Immature natural killer cell (primary cell): ENCODE measurements around the gene TULP1. TPM values are rescaled to one million over a fixed set of nuclear protein-coding genes. Genes with fewer than 3 reads are reported as not detected.

Experiments used
- DNase-seq, 3 donors: peaks; one replicate each; pipeline ENCODE4 v3.0.0; 2022; ENCODE audit warnings: mixed read lengths in 1 of 3
- H3K27ac Mint-ChIP-seq, 6 donors: one replicate each; pipeline ENCODE4 v1.8.0; 2020; ENCODE audit warnings: mixed read lengths in 6 of 6, mild to moderate bottlenecking in 5 of 6, inconsistent platforms in 4 of 6, moderate library complexity in 3 of 6
- H3K27me3 Mint-ChIP-seq, 3 donors: one replicate each; pipeline ENCODE4 v1.8.0; 2020 to 2021; ENCODE audit warnings: low read depth in 3 of 3, mild to moderate bottlenecking in 3 of 3, mixed read lengths in 3 of 3, moderate library complexity in 3 of 3, inconsistent platforms in 1 of 3
- H3K36me3 Mint-ChIP-seq, 3 donors: one replicate each; pipeline ENCODE4 v1.8.0; 2020; ENCODE audit warnings: mixed read lengths in 3 of 3, inconsistent platforms in 2 of 3, mild to moderate bottlenecking in 2 of 3
- H3K4me1 Mint-ChIP-seq, 2 donors: one replicate each; pipeline ENCODE4 v1.8.0; 2020; ENCODE audit warnings: inconsistent platforms in 2 of 2, mild to moderate bottlenecking in 2 of 2, mixed read lengths in 2 of 2, moderate library complexity in 1 of 2
- H3K4me3 Mint-ChIP-seq, 5 donors: one replicate each; pipeline ENCODE4 v1.8.0; 2020; ENCODE audit warnings: mild to moderate bottlenecking in 5 of 5, mixed read lengths in 5 of 5, inconsistent platforms in 3 of 5, moderate library complexity in 3 of 5
- H3K9me3 Mint-ChIP-seq, 6 donors: one replicate each; pipeline ENCODE4 v1.8.0; 2020; ENCODE audit warnings: mild to moderate bottlenecking in 6 of 6, mixed read lengths in 6 of 6, inconsistent platforms in 4 of 6, moderate library complexity in 3 of 6
- polyA plus RNA-seq, 3 donors: library from polyadenylated mRNA; unstranded; fragments of 300-500 nt; fragmentation: Illumina TruSeq; gene quantifications; one replicate each; pipeline ENCODE4 v1.2.3, GENCODE V29; 2021

TULP1 gene
- polyA plus RNA-seq, 3 donors from 2014 or later = not detected

GRCh38 chr6:35490821-35491557, 21.7 kb downstream of the TULP1 start:
- Mint-ChIP-seq H3K4me1 (peaks cover 0 to 5% of the 10 kb centered on the region in 2 donors), H3K36me3 (no peaks in the 10 kb centered on the region), H3K27ac (peak overlapping the region in 2 of 6 donors; percentile 25 to 77), H3K9me3 (no peaks in the 10 kb centered on the region), H3K27me3 (peaks cover 3 to 13% (median 6%) of the 10 kb centered on the region in 3 donors), H3K4me3 (no peak overlapping the region)
- no peak for DNase-seq

- no peaks in the 10 kb centered on the region for H3K9me3 Mint-ChIP-seq
- H3K36me3 Mint-ChIP-seq = no peaks in the 10 kb centered on the region
- no peak overlapping the region for H3K27ac Mint-ChIP-seq
- no peak for DNase-seq
- no peak overlapping the region for H3K4me3 Mint-ChIP-seq
- peaks cover 3 to 13% (median 6%) of the 10 kb centered on the region in 3 donors for H3K27me3 Mint-ChIP-seq
- H3K4me1 Mint-ChIP-seq = peaks cover 0 to 3% of the 10 kb centered on the region in 2 donors
Observed at GRCh38 chr6:35489995-35490791, 22.5 kb downstream of the TULP1 start.

- Mint-ChIP-seq H3K36me3 (no peaks in the 10 kb centered on the region), H3K9me3 (no peaks in the 10 kb centered on the region), H3K4me1 (peaks cover 0 to 3% of the 10 kb centered on the region in 2 donors), H3K4me3 (no peak overlapping the region), H3K27me3 (peaks cover 3 to 13% (median 6%) of the 10 kb centered on the region in 3 donors), H3K27ac (no peak overlapping the region)
- no peak for DNase-seq
Observed at GRCh38 chr6:35489066-35489465, 23.6 kb downstream of the TULP1 start.

GRCh38 chr6:35488517-35488862, 24.2 kb downstream of the TULP1 start:
- Mint-ChIP-seq H3K36me3 (no peaks in the 10 kb centered on the region), H3K4me1 (peaks cover 0 to 3% of the 10 kb centered on the region in 2 donors), H3K27ac (no peak overlapping the region)

GRCh38 chr6:35487658-35488516, 24.8 kb downstream of the TULP1 start:
- H3K27ac Mint-ChIP-seq = no peak overlapping the region

More at GRCh38 chr6:35488517-35488862, 24.2 kb downstream of the TULP1 start:
- Mint-ChIP-seq H3K27me3 (peaks cover 3 to 8% (median 6%) of the 10 kb centered on the region in 3 donors), H3K4me3 (no peak overlapping the region), H3K9me3 (no peaks in the 10 kb centered on the region)
- DNase-seq = no peak

GRCh38 chr6:35486005-35486925, 26.4 kb downstream of the TULP1 start:
- no peak for DNase-seq
- no peaks in the 10 kb centered on the region for H3K36me3 Mint-ChIP-seq
- H3K27ac Mint-ChIP-seq = no peak overlapping the region
- H3K4me1 Mint-ChIP-seq = peaks cover 0 to 3% of the 10 kb centered on the region in 2 donors
- no peak overlapping the region for H3K4me3 Mint-ChIP-seq
- H3K9me3 Mint-ChIP-seq = no peaks in the 10 kb centered on the region
- H3K27me3 Mint-ChIP-seq = peaks cover 3 to 4% (median 3%) of the 10 kb centered on the region in 3 donors

More at GRCh38 chr6:35487658-35488516, 24.8 kb downstream of the TULP1 start:
- DNase-seq = no peak
- Mint-ChIP-seq H3K36me3 (no peaks in the 10 kb centered on the region), H3K4me3 (no peak overlapping the region), H3K4me1 (peaks cover 0 to 3% of the 10 kb centered on the region in 2 donors), H3K27me3 (peaks cover 3 to 4% (median 3%) of the 10 kb centered on the region in 3 donors), H3K9me3 (no peaks in the 10 kb centered on the region)

- H3K27ac Mint-ChIP-seq = no peak overlapping the region
- DNase-seq = no peak
- H3K4me1 Mint-ChIP-seq = peaks cover 0 to 3% of the 10 kb centered on the region in 2 donors
- no peaks in the 10 kb centered on the region for H3K9me3 Mint-ChIP-seq
- H3K27me3 Mint-ChIP-seq = peaks cover 0 to 2% (median 2%) of the 10 kb centered on the region in 3 donors
- H3K36me3 Mint-ChIP-seq = no peaks in the 10 kb centered on the region
- no peak overlapping the region for H3K4me3 Mint-ChIP-seq
Observed at GRCh38 chr6:35485402-35485877, 27.3 kb downstream of the TULP1 start.

- Mint-ChIP-seq H3K9me3 (no peaks in the 10 kb centered on the region), H3K27ac (no peak overlapping the region), H3K4me1 (peaks cover 0 to 3% of the 10 kb centered on the region in 2 donors), H3K4me3 (no peak overlapping the region), H3K27me3 (peaks cover under 1 to 2% (median 2%) of the 10 kb centered on the region in 3 donors), H3K36me3 (no peaks in the 10 kb centered on the region)
- no peak for DNase-seq
Observed at GRCh38 chr6:35484921-35485392, 27.7 kb downstream of the TULP1 start.

GRCh38 chr6:35483893-35484645, 28.6 kb downstream of the TULP1 start:
- Mint-ChIP-seq H3K4me1 (peaks cover 0 to 3% of the 10 kb centered on the region in 2 donors), H3K27me3 (peaks cover 2 to 4% (median 2%) of the 10 kb centered on the region in 3 donors), H3K27ac (no peak overlapping the region), H3K4me3 (no peak overlapping the region), H3K9me3 (no peaks in the 10 kb centered on the region), H3K36me3 (no peaks in the 10 kb centered on the region)
- no peak for DNase-seq

- H3K4me3 Mint-ChIP-seq = no peak overlapping the region
- H3K27me3 Mint-ChIP-seq = peaks cover 2 to 4% (median 4%) of the 10 kb centered on the region in 3 donors
- peaks cover 0 to 3% of the 10 kb centered on the region in 2 donors for H3K4me1 Mint-ChIP-seq
- H3K36me3 Mint-ChIP-seq = no peaks in the 10 kb centered on the region
- no peak for DNase-seq
- H3K9me3 Mint-ChIP-seq = no peaks in the 10 kb centered on the region
- H3K27ac Mint-ChIP-seq = no peak overlapping the region
Observed at GRCh38 chr6:35483490-35483889, 29.2 kb downstream of the TULP1 start.

- no peak for DNase-seq
- H3K27ac Mint-ChIP-seq = no peak overlapping the region
Observed at GRCh38 chr6:35483062-35483461, 29.6 kb downstream of the TULP1 start.

GRCh38 chr6:35481226-35481625, 31.5 kb downstream of the TULP1 start:
- H3K27ac Mint-ChIP-seq = no peak overlapping the region
- H3K36me3 Mint-ChIP-seq = no peaks in the 10 kb centered on the region
- H3K27me3 Mint-ChIP-seq = peaks cover 0 to 4% (median 4%) of the 10 kb centered on the region in 3 donors
- no peak for DNase-seq
- H3K9me3 Mint-ChIP-seq = no peaks in the 10 kb centered on the region
- no peak overlapping the region for H3K4me3 Mint-ChIP-seq
- no peaks in the 10 kb centered on the region for H3K4me1 Mint-ChIP-seq

More at GRCh38 chr6:35483062-35483461, 29.6 kb downstream of the TULP1 start:
- Mint-ChIP-seq H3K4me3 (no peak overlapping the region), H3K27me3 (peaks cover 2 to 4% (median 4%) of the 10 kb centered on the region in 3 donors), H3K36me3 (no peaks in the 10 kb centered on the region), H3K9me3 (no peaks in the 10 kb centered on the region), H3K4me1 (peaks cover 0 to 2% of the 10 kb centered on the region in 2 donors)
